HepG2 (cell line): ENCODE results near the gene INHBB. TPM values are rescaled to one million over a fixed set of nuclear protein-coding genes. Genes with fewer than 3 reads are reported as not detected.

Experiments used
- ATAC-seq: fragments of 200-7000 bp; cut with Tn5 transposase; 3 replicates; pipeline ENCODE4 v1.9.1; 2020; ENCODE audit warnings: mild to moderate bottlenecking, moderate library complexity
- BruUV-seq: library from RNA; stranded (reverse); fragments of 400-500 nt; replicated peaks from 2 replicates; lab custom pipeline; 2021; lab: Mats Ljungman, UMichigan
- CTCF ChIA-PET: fragments of 300-600 bp; formaldehyde crosslinking; extraction: SDS; loops from one replicate; lab custom pipeline; 2021; ENCODE audit warnings: low total read pairs, inconsistent platforms, low intra/inter-chr PET ratio; lab: Yijun Ruan, JAX
- POLR2A ChIA-PET: fragments of 350-600 bp; sonication (Branson Sonifier 250); formaldehyde crosslinking; loops from one replicate; lab custom pipeline; 2020; ENCODE audit warnings: antibody characterized with exemption, inconsistent platforms; lab: Yijun Ruan, JAX
- DNase-seq: peaks from one replicate; pipeline ENCODE4 v3.0.0-alpha.2; 2015; ENCODE audit warnings: low spot score
- FAIRE-seq: peaks from 3 replicates; lab custom pipeline; 2011; peaks lifted over from hg19 to GRCh38; lab: Jason Lieb, UNC
- H2AFZ ChIP-seq: one replicate; pipeline ENCODE4 v1.6.1; 2011; ENCODE audit warnings: low read length, inconsistent platforms
- H3K27ac ChIP-seq: fragments of 300-600 bp; 3 replicates; pipeline ENCODE4 v1.8.0; 2011; ENCODE audit warnings: mixed run types, mild to moderate bottlenecking, mixed read lengths, low read length, inconsistent platforms; ENCODE audit not compliant: insufficient read depth; ENCODE audit errors: extremely low read length
- H3K27me3 ChIP-seq, 2 experiments: fragments of 200-600 bp in 1 of 2; 2 replicates in 1 of 2; 3 replicates in 1 of 2; pipeline versions ENCODE4 v1.6.0 to v1.8.0; 2011; ENCODE audit warnings: low read length in 2 of 2, mild to moderate bottlenecking in 2 of 2, moderate library complexity in 2 of 2, inconsistent platforms in 1 of 2; ENCODE audit not compliant: insufficient read depth in 2 of 2, control insufficient read depth in 1 of 2
- H3K36me3 ChIP-seq, 2 experiments: fragments of 200-600 bp in 1 of 2; replicated peaks in 1 of 2; 2 replicates in 1 of 2; 3 replicates in 1 of 2; pipeline versions ENCODE4 v1.5.1 to v1.8.0; 2011; ENCODE audit warnings: low read length in 2 of 2, inconsistent platforms in 1 of 2; ENCODE audit not compliant: insufficient read depth in 2 of 2, control insufficient read depth in 1 of 2
- H3K4me1 ChIP-seq: 2 replicates; pipeline ENCODE4 v1.5.1; 2012; ENCODE audit warnings: low read length, inconsistent platforms; ENCODE audit not compliant: insufficient read depth
- H3K4me2 ChIP-seq: 2 replicates; pipeline ENCODE4 v1.6.0; 2011; ENCODE audit warnings: low read depth, low read length, inconsistent platforms
- H3K4me3 ChIP-seq, 3 experiments: fragments of 200-600 bp in 1 of 3; sonication (generic), shearing (Covaris generic) in 1 of 3; replicated peaks in 1 of 3; 2 replicates each; pipeline ENCODE4 v1.5.1; 2011 to 2016; ENCODE audit warnings: low read length in 3 of 3, inconsistent platforms in 2 of 3, low read depth in 2 of 3, mild to moderate bottlenecking in 2 of 3, control low read depth in 1 of 3, mixed read lengths in 1 of 3; ENCODE audit not compliant: insufficient read depth in 1 of 3
- H3K79me2 ChIP-seq: one replicate; pipeline ENCODE4 v1.6.1; 2011; ENCODE audit warnings: low read length, inconsistent platforms; ENCODE audit not compliant: insufficient read depth
- H3K9ac ChIP-seq: 2 replicates; pipeline ENCODE4 v1.6.0; 2011; ENCODE audit warnings: mild to moderate bottlenecking, low read depth, low read length, inconsistent platforms; ENCODE audit not compliant: insufficient read depth
- H3K9me3 ChIP-seq: 2 replicates; pipeline ENCODE4 v1.5.1; 2012; ENCODE audit warnings: mild to moderate bottlenecking, low read length
- H4K20me1 ChIP-seq: 2 replicates; pipeline ENCODE4 v1.6.0; 2011; ENCODE audit warnings: inconsistent platforms, mild to moderate bottlenecking, low read length, moderate library complexity; ENCODE audit not compliant: insufficient read depth
- BHLHE40 ChIP-seq: IDR thresholded peaks from 2 replicates; pipeline ENCODE4 v1.6.1; 2011; ENCODE audit warnings: low read length, improper control_type of control experiment
- GLI4 ChIP-seq: sonication (generic); formaldehyde crosslinking; IDR thresholded peaks from 2 replicates; pipeline ENCODE4 v1.5.1; 2020; ENCODE audit warnings: missing genetic modification reagents, mild to moderate bottlenecking, moderate library complexity, borderline replicate concordance
- HNRNPLL ChIP-seq: fragments of 200-400 bp; formaldehyde crosslinking; IDR thresholded peaks from 2 replicates; pipeline ENCODE4 v1.6.1; 2017; ENCODE audit warnings: mild to moderate bottlenecking, low read depth, low read length; ENCODE audit not compliant: poor library complexity, severe bottlenecking
- JUN ChIP-seq: sonication (generic); formaldehyde crosslinking; IDR thresholded peaks from 2 replicates; pipeline ENCODE4 v1.4.0; 2020; ENCODE audit warnings: mild to moderate bottlenecking, missing genetic modification reagents
- SPEN ChIP-seq: sonication (generic); formaldehyde crosslinking; IDR thresholded peaks from 2 replicates; pipeline ENCODE4 v1.5.1; 2020; ENCODE audit warnings: low read depth, mild to moderate bottlenecking, missing genetic modification reagents
- TOPORS ChIP-seq: sonication (generic); formaldehyde crosslinking; IDR thresholded peaks from 2 replicates; pipeline ENCODE4 v1.8.0; 2023; ENCODE audit warnings: mild to moderate bottlenecking, missing genetic modification reagents
- U2AF1 ChIP-seq: fragments of 200-400 bp; formaldehyde crosslinking; optimal IDR thresholded peaks from 2 replicates; pipeline ENCODE3; 2017; ENCODE audit warnings: mild to moderate bottlenecking, low read depth, low read length
- ZBTB21 ChIP-seq: sonication (generic); formaldehyde crosslinking; IDR thresholded peaks from 2 replicates; pipeline ENCODE4 v1.4.0; 2020; ENCODE audit warnings: missing genetic modification reagents
- ZNF550 ChIP-seq: sonication (generic); formaldehyde crosslinking; IDR thresholded peaks from 2 replicates; pipeline ENCODE4 v1.4.0; 2020; ENCODE audit warnings: mild to moderate bottlenecking, missing genetic modification reagents, borderline replicate concordance
- ZNF891 ChIP-seq: sonication (generic); formaldehyde crosslinking; IDR thresholded peaks from 2 replicates; pipeline ENCODE4 v1.5.0; 2020; ENCODE audit warnings: mild to moderate bottlenecking, missing genetic modification reagents
- WGBS: methylation state at CpG from one replicate; pipeline ENCODE4 v1.1.6; 2017; ENCODE audit warnings: low lambda C conversion rate; 5-methylcytosine and 5-hydroxymethylcytosine counted together
- in situ Hi-C: cut with HindIII; loops from 2 replicates; pipeline ENCODE4 v1.10.0; 2017; ENCODE audit warnings: low pct_unique_long_range_greater_than_20kb; ENCODE audit not compliant: extremely low pct_ligation_motif_present
- intact Hi-C: fragments of 100-400 bp; cut with micrococcal nuclease; formaldehyde crosslinking; loops from one replicate; pipeline ENCODE4 v1.10.0; 2022; ENCODE audit not compliant: unreplicated experiment
- polyA plus RNA-seq, 8 experiments: library from polyadenylated mRNA; depleted of rRNA in 3 of 8; stranded (reverse) in 7 of 8; unstranded in 1 of 8; fragments of >200 nt; fragmentation: Illumina TruSeq in 4 of 8; extraction: Trizol in 4 of 8; gene quantifications; 2 replicates each; pipeline versions ENCODE4 v1.2.1 to v1.2.3, GENCODE V29; 2011 to 2016; ENCODE audit warnings: low read depth in 4 of 8, missing spikeins in 1 of 8, mixed read lengths in 1 of 8; ENCODE audit not compliant: insufficient read depth in 1 of 8
- total RNA-seq, 5 experiments: library from RNA; depleted of rRNA; stranded (reverse); fragments of >200 nt; fragmentation: Illumina TruSeq; extraction: Trizol; gene quantifications; 2 replicates each; pipeline ENCODE4 v1.2.3, GENCODE V29; 2016; ENCODE audit warnings: low read depth in 1 of 5
- TF ChIP-seq, protein P1 (sequence below): sonication (generic); formaldehyde crosslinking; IDR thresholded peaks from 2 replicates; pipeline ENCODE4 v1.4.0; 2020; ENCODE audit warnings: missing genetic modification reagents, borderline replicate concordance
- TF ChIP-seq, protein P2 (sequence below), 2 experiments: fragments of 450-650 bp in 1 of 2; sonication (generic) in 1 of 2; formaldehyde crosslinking in 1 of 2; IDR thresholded peaks; 2 replicates each; pipeline versions ENCODE4 v1.6.1 to v1.8.0; 2016 to 2022; ENCODE audit warnings: antibody characterized with exemption in 1 of 2, mild to moderate bottlenecking in 1 of 2, missing genetic modification reagents in 1 of 2

Gene INHBB
- total and polyA plus RNA-seq, 2 of the 13 experiments (the other 11 are each of a cell fraction or from before 2014, with no cell fraction given), result 0.20 to 1.7 TPM

DNA sequence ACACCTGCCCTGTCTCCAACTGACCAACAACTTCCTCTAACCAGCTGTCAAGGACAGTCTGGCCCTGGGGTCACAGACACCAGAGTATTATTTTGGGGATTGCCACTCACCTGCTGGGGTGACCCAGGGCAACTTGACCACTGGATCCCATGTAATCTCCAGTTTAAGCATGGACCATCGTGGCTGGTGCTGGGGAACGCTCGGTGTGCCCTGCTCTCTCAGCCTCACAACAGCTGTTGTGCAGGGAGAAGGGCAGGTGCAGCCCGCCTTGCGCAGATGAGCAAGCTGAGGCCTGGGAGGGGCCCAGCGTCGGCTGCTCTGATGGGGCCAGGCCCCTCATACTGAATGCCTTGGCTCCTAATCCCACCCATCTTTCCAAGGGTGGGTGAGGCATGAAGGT, 21.0 kb upstream of the INHBB start:
- no CpG with 5 or more reads among the region's 7 CpGs for WGBS
- Histone ChIP-seq H2AFZ (no peak overlapping the region), H3K9ac (no peak overlapping the region), H3K27ac (no peak overlapping the region), H3K9me3 (no peaks in the 10 kb centered on the region), H3K79me2 (no peaks in the 10 kb centered on the region), H3K4me2 (no peak overlapping the region), H3K4me3 (no peak overlapping the region), H3K4me1 (peaks cover 12% of the 10 kb centered on the region; the same call in 1 of the 2 replicates), H4K20me1 (no peaks in the 10 kb centered on the region), H3K36me3 (no peaks in the 10 kb centered on the region), H3K27me3 (peaks cover 14 to 87% of the 10 kb centered on the region in 2 experiments)
- ATAC-seq (no peak), FAIRE-seq (no peak), DNase-seq (no peak)
- intact Hi-C loops (no loop called here), in situ Hi-C loops (no loop called here)
- CTCF ChIA-PET, result no interaction called here
- BruUV-seq, result no TSS peak
- POLR2A ChIA-PET, result no interaction called here
- TF ChIP-seq ZBTB21 (CRISPR knock-in tag) (no peak), ZNF891 (CRISPR knock-in tag) (no peak), BHLHE40 (no peak), ZNF550 (CRISPR knock-in tag) (no peak), JUN (no peak), U2AF1 (no peak), GLI4 (CRISPR knock-in tag) (no peak), HNRNPLL (no peak), TOPORS (CRISPR knock-in tag) (no peak), SPEN (CRISPR knock-in tag) (no peak)
- TF ChIP-seq, protein P1, sequence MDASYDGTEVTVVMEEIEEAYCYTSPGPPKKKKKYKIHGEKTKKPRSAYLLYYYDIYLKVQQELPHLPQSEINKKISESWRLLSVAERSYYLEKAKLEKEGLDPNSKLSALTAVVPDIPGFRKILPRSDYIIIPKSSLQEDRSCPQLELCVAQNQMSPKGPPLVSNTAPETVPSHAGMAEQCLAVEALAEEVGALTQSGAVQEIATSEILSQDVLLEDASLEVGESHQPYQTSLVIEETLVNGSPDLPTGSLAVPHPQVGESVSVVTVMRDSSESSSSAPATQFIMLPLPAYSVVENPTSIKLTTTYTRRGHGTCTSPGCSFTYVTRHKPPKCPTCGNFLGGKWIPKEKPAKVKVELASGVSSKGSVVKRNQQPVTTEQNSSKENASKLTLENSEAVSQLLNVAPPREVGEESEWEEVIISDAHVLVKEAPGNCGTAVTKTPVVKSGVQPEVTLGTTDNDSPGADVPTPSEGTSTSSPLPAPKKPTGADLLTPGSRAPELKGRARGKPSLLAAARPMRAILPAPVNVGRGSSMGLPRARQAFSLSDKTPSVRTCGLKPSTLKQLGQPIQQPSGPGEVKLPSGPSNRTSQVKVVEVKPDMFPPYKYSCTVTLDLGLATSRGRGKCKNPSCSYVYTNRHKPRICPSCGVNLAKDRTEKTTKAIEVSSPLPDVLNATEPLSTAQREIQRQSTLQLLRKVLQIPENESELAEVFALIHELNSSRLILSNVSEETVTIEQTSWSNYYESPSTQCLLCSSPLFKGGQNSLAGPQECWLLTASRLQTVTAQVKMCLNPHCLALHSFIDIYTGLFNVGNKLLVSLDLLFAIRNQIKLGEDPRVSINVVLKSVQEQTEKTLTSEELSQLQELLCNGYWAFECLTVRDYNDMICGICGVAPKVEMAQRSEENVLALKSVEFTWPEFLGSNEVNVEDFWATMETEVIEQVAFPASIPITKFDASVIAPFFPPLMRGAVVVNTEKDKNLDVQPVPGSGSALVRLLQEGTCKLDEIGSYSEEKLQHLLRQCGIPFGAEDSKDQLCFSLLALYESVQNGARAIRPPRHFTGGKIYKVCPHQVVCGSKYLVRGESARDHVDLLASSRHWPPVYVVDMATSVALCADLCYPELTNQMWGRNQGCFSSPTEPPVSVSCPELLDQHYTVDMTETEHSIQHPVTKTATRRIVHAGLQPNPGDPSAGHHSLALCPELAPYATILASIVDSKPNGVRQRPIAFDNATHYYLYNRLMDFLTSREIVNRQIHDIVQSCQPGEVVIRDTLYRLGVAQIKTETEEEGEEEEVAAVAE (CRISPR knock-in tag), result no peak
- TF ChIP-seq, protein P2, sequence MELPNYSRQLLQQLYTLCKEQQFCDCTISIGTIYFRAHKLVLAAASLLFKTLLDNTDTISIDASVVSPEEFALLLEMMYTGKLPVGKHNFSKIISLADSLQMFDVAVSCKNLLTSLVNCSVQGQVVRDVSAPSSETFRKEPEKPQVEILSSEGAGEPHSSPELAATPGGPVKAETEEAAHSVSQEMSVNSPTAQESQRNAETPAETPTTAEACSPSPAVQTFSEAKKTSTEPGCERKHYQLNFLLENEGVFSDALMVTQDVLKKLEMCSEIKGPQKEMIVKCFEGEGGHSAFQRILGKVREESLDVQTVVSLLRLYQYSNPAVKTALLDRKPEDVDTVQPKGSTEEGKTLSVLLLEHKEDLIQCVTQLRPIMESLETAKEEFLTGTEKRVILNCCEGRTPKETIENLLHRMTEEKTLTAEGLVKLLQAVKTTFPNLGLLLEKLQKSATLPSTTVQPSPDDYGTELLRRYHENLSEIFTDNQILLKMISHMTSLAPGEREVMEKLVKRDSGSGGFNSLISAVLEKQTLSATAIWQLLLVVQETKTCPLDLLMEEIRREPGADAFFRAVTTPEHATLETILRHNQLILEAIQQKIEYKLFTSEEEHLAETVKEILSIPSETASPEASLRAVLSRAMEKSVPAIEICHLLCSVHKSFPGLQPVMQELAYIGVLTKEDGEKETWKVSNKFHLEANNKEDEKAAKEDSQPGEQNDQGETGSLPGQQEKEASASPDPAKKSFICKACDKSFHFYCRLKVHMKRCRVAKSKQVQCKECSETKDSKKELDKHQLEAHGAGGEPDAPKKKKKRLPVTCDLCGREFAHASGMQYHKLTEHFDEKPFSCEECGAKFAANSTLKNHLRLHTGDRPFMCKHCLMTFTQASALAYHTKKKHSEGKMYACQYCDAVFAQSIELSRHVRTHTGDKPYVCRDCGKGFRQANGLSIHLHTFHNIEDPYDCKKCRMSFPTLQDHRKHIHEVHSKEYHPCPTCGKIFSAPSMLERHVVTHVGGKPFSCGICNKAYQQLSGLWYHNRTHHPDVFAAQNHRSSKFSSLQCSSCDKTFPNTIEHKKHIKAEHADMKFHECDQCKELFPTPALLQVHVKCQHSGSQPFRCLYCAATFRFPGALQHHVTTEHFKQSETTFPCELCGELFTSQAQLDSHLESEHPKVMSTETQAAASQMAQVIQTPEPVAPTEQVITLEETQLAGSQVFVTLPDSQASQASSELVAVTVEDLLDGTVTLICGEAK (IDR thresholded peaks at IDR 0.05), result no peak
- TF ChIP-seq, protein P2 (CRISPR knock-in tag; IDR thresholded peaks at IDR 0.05), result no peak
